ENCODE results near the gene TMEM238.
"Not testable (repeated sequence)": the region's sequence is repeated elsewhere in the genome, so short reads cannot be mapped to it uniquely, and the experiment has no call there.

TMEM238 gene

GRCh38 chr19:55336101-55336500 lies 48.0 kb downstream of the TMEM238 start:
- no peak for DNase-seq

GRCh38 chr19:55333870-55334269 lies 50.2 kb downstream of the TMEM238 start:
- no peak for DNase-seq

- not testable (repeated sequence) for DNase-seq
Observed at GRCh38 chr19:55329791-55330190, 54.3 kb downstream of the TMEM238 start.
